HCT116 (cell line): ENCODE results near the gene PTBP3.

Experiments used
- CTCF ChIP-seq, 3 experiments: fragments of 200-600 bp in 1 of 3; sonication (generic) in 1 of 3; IDR thresholded peaks in 2 of 3; conservative IDR thresholded peaks in 1 of 3; 2 replicates each; pipeline ENCODE4 v1.5.1; 2012 to 2017; ENCODE audit warnings: low read depth in 2 of 3, low read length in 2 of 3, antibody characterized with exemption in 1 of 3, borderline replicate concordance in 1 of 3, control low read depth in 1 of 3, mild to moderate bottlenecking in 1 of 3, mixed read lengths in 1 of 3, mixed run types in 1 of 3, moderate library complexity in 1 of 3; ENCODE audit not compliant: insufficient read depth in 1 of 3
- EZH2 ChIP-seq: fragments of 200-600 bp; sonication (generic); IDR thresholded peaks from 2 replicates; pipeline ENCODE4 v1.6.1; 2017; ENCODE audit warnings: antibody characterized with exemption, mixed run types
- JUND ChIP-seq: IDR thresholded peaks from 2 replicates; pipeline ENCODE4 v1.6.1; 2012
- POLR2AphosphoS5 ChIP-seq: IDR thresholded peaks from 2 replicates; pipeline ENCODE4 v1.6.1; 2011; ENCODE audit warnings: mild to moderate bottlenecking, low read depth, low read length, moderate library complexity
- SRF ChIP-seq: IDR thresholded peaks from 2 replicates; pipeline ENCODE4 v1.6.1; 2012; ENCODE audit warnings: low read depth
- TCF7L2 ChIP-seq: IDR thresholded peaks from 2 replicates; pipeline ENCODE4 v1.7.0; 2011; ENCODE audit warnings: borderline replicate concordance, inconsistent platforms; ENCODE audit not compliant: insufficient read depth, insufficient read length; ENCODE audit errors: extremely low read depth

- no peak for TF ChIP-seq POLR2AphosphoS5
- no peak for TF ChIP-seq CTCF (IDR thresholded peaks at IDR 0.05 in 2 of 3, conservative IDR thresholded peaks at IDR 0.05 in 1 of 3; ENCODE audit: borderline replicate concordance in 1 of 3, insufficient read depth in 1 of 3, low read depth in 2 of 3, low read length in 2 of 3)
- TF ChIP-seq TCF7L2, result no peak
- no peak for TF ChIP-seq JUND
- TF ChIP-seq SRF, result no peak
- no peak for TF ChIP-seq EZH2
These were observed 108.8 kb downstream of the PTBP3 start for GRCh38 chr9:112224401-112225289.
